ENCODE data around the gene BORA. TPM values are rescaled to one million over a fixed set of nuclear protein-coding genes. Genes with fewer than 3 reads are reported as not detected.

BORA gene
- 10 to 100 TPM in 2 of 4 donors, 1 to 10 TPM in 2; 5.0 to 22.3 (median 10.2) TPM for total RNA-seq

DNA sequence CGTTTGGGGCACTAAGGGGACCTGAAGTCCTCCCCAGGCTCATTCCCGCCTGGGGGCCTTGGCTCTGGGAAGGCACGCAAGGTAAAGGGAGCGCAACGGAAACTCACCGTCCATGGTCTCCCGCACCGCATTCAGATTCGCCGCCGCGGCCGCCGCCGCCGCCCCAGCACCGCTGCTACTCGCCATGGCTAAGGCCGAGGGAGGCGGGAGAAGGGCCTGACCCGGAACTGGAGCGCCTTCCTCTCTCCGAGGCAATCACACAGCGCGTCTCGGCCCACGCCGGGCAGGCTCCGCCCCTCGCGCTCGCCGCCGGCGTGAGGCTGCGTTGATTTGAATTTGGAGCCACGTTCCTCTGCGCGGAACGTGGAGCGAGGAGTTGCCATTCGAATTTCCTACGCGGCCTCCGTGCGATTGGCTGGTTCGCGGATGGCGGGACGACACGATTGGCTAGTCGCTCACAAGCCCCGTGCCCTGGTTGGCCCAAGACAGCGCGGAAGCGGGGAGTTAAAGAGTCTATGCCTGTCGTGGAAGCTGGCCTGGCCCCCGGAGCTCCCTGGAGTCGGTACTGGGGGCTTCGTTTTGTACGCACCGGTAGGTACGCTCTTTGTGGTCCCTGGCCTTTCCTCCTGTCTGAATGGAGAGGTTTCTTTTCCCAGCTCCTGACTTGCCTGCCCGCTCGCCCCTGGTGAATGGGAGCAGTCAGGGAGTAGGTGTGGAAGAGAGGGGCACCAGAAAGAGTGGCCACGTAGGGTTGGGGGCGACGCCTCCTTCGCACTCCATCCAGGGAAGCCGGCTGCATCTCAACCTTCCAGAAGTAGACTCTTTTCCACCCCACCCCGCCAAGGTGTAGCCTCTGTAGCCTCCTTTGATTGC is at the start of gene BORA, which contains the start of gene MZT1:
Gene BORA (plus strand): TSS at position 507 of the 873 bp plus-strand sequence. CDS start 1,018 bp downstream, outside the sequence.
Gene MZT1 (minus strand): TSS at position 213 of the 873 bp plus-strand sequence. CDS start 27 bp downstream, at position 186.
- Histone ChIP-seq H3K4me1 (peaks cover 0 to 22% (median 8%) of the 10 kb centered on the region in 4 donors), H3K36me3 (no peaks in the 10 kb centered on the region), H3K27ac (peak within 1 kb of the TSS; percentile 60 to 81 (median 64)), H3K27me3 (no peaks in the 10 kb centered on the region), H3K9me3 (no peaks in the 10 kb centered on the region), H3K4me3 (peak within 1 kb of the TSS; percentile 64 to 92 (median 88))
- TF ChIP-seq, protein P1, sequence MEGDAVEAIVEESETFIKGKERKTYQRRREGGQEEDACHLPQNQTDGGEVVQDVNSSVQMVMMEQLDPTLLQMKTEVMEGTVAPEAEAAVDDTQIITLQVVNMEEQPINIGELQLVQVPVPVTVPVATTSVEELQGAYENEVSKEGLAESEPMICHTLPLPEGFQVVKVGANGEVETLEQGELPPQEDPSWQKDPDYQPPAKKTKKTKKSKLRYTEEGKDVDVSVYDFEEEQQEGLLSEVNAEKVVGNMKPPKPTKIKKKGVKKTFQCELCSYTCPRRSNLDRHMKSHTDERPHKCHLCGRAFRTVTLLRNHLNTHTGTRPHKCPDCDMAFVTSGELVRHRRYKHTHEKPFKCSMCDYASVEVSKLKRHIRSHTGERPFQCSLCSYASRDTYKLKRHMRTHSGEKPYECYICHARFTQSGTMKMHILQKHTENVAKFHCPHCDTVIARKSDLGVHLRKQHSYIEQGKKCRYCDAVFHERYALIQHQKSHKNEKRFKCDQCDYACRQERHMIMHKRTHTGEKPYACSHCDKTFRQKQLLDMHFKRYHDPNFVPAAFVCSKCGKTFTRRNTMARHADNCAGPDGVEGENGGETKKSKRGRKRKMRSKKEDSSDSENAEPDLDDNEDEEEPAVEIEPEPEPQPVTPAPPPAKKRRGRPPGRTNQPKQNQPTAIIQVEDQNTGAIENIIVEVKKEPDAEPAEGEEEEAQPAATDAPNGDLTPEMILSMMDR (IDR thresholded peaks at IDR 0.05) = no peak
- TF ChIP-seq POLR2A (IDR thresholded peaks at IDR 0.05) = peak; percentile 17 to 47
- DNase-seq = peak; percentile 92 to 98 (median 98)

DNA sequence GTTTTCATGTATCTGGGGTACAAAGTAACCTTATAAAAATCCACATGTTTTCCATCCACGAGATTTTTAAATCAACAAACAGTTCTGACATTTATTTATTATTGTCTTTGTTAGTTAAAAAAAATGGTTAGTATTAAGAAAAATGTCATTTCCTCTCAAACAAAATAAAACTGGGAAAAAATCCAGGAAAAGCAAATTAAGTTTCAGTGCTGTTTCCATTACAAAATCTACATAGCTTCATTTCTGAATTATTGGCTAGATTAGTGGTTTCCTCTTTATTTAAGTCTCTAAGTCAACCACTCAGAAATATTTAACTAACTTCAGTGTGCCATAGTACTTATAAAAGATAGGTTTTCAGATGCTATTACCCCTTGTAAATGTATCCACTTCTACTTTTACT is 49.4 kb upstream of the BORA start:
- Histone ChIP-seq H3K27me3 (no peaks in the 10 kb centered on the region), H3K4me1 (no peaks in the 10 kb centered on the region), H3K4me3 (no peak overlapping the region), H3K9me3 (no peaks in the 10 kb centered on the region), H3K27ac (no peak overlapping the region), H3K36me3 (no peaks in the 10 kb centered on the region)
- TF ChIP-seq POLR2A (IDR thresholded peaks at IDR 0.05) = no peak
- TF ChIP-seq, protein P1 (IDR thresholded peaks at IDR 0.05) = no peak
- no peak for DNase-seq

DNA sequence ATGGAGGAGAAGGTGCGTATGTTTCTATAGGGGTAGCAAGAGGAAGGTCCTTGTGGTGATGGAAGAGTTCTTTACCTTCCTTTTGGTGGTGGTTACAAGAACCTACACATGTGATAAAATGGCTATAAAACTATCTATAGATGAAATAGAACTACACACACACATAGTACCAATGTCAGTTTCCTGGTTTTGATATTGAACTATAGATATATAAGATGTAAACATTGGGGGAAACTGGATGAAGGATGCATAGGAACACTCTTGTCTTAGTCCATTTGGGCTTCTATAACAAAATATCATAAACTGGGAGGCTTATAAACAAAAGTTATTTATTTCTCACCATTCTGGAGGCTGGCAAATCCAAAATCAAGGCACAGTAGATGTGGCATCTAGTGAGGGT is 47.4 kb upstream of the BORA start:
- no peak for DNase-seq
- no peak overlapping the region for H3K27ac ChIP-seq

DNA sequence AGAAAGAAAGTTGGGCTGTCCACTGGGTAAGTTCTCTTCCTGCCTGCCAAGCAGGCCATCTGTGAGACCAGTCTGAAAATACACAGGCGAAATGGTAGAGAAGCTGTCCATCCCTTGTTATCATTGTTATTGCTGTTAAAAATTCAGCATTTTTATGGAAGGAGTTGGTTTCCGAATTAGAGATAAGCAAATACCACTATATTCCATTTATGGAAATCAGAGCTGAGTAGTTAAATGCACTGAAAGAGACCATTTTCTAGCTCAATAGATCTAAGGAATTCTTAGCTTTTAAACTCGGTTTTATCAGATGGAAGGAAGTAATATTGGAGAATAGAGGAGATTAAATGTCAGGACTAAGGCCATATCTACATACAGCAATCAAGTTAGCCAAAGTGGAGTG is 41.0 kb upstream of the BORA start:
- Histone ChIP-seq H3K4me3 (no peak overlapping the region), H3K4me1 (no peaks in the 10 kb centered on the region), H3K27me3 (no peaks in the 10 kb centered on the region), H3K36me3 (no peaks in the 10 kb centered on the region), H3K27ac (no peak overlapping the region), H3K9me3 (no peaks in the 10 kb centered on the region)
- DNase-seq = no peak
- TF ChIP-seq, protein P1 (IDR thresholded peaks at IDR 0.05) = no peak
- no peak for TF ChIP-seq POLR2A (IDR thresholded peaks at IDR 0.05)

More for the DNA sequence above, 47.4 kb upstream of the BORA start:
- no peaks in the 10 kb centered on the region for H3K4me1 ChIP-seq
- H3K27me3 ChIP-seq = no peaks in the 10 kb centered on the region
- TF ChIP-seq, protein P1 (IDR thresholded peaks at IDR 0.05) = no peak
- TF ChIP-seq POLR2A (IDR thresholded peaks at IDR 0.05) = no peak
- no peaks in the 10 kb centered on the region for H3K9me3 ChIP-seq
- H3K36me3 ChIP-seq = no peaks in the 10 kb centered on the region
- H3K4me3 ChIP-seq = no peak overlapping the region

DNA sequence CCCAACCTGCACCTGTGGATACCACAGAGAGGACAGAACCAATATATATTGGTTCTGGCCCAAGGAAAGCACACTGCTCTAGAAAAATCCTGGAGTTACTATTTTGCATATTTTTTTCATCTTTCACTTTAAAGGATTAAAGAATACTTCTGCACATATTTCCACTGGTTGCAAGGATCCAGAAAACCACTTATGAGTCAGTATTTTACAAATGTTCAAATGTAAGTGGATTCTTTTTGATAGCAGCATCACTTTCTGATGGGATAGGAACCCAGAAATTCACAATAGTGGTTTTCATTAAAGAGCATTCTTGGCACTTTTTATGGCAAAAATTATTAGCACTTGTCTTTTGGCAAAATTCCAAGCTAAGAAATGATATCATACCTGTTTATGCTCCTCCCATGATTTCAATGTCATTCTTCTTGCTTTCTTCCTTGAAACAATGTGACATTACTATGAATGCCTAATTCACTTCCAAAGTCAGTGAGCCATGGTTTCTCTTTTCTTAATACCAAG is 38.5 kb upstream of the BORA start:
- H3K27me3 ChIP-seq = no peaks in the 10 kb centered on the region
- no peak for DNase-seq
- TF ChIP-seq POLR2A (IDR thresholded peaks at IDR 0.05) = no peak
- TF ChIP-seq, protein P1 (IDR thresholded peaks at IDR 0.05) = no peak
- peaks cover 0 to 5% (median 0%) of the 10 kb centered on the region in 4 donors for H3K9me3 ChIP-seq
- H3K27ac ChIP-seq = no peak overlapping the region
- H3K36me3 ChIP-seq = no peaks in the 10 kb centered on the region
- no peaks in the 10 kb centered on the region for H3K4me1 ChIP-seq
- H3K4me3 ChIP-seq = no peak overlapping the region
